ENCODE measurements around the gene ZNF229.

DNA sequence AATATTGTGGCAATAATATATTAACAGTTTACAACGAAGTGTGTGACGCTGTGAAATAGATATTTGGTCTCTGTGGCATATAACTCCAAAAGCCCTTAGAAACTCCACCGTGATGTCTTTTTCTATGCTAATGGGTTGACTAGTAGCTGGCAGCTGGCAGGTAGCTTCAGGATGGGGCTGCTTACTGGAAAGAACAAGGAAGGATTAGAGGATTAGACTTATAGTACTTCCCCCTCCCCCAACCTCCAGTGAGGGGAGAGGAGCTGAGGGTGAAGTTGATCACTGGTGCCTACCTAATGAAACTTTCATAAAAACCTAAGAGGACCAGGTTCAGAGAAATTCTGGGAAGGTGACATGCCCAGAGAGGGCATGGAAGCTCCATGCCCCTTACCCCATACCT is 9.8 kb downstream of the ZNF229 start:
- TF ChIP-seq CTCF (IDR thresholded peaks at IDR 0.05): no peak
- TF ChIP-seq POLR2A (IDR thresholded peaks at IDR 0.05; ENCODE audit: low read depth): no peak
- no peak for TF ChIP-seq EP300 (IDR thresholded peaks at IDR 0.05)
